Endodermal cell (in vitro differentiated cells): ENCODE results near the gene MED19. TPM values are rescaled to one million over a fixed set of nuclear protein-coding genes. Genes with fewer than 3 reads are reported as not detected.
A peak's percentile ranks its signal among the peaks of the same experiment; 100 is the strongest.
"Not testable (repeated sequence)": the region's sequence is repeated elsewhere in the genome, so short reads cannot be mapped to it uniquely, and the experiment has no call there.

ENCODE experiments used
- DNase-seq: peaks from one replicate; pipeline ENCODE4 v3.0.0-alpha.2; 2017
- H3K27ac ChIP-seq: 2 replicates; pipeline ENCODE4 v1.5.1; 2013; ENCODE audit warnings: mild to moderate bottlenecking, low read depth, low read length, moderate library complexity
- H3K27me3 ChIP-seq: 2 replicates; pipeline ENCODE4 v1.6.1; 2013; ENCODE audit warnings: mild to moderate bottlenecking, low read length, moderate library complexity; ENCODE audit not compliant: insufficient read depth, control insufficient read depth, poor library complexity, severe bottlenecking
- H3K36me3 ChIP-seq: 2 replicates; pipeline ENCODE4 v1.7.0; 2013; ENCODE audit warnings: mild to moderate bottlenecking, low read length, moderate library complexity; ENCODE audit not compliant: control insufficient read depth, insufficient read depth
- H3K4me1 ChIP-seq: one replicate; pipeline ENCODE4 v1.7.0; 2013; ENCODE audit warnings: low read length; ENCODE audit not compliant: control insufficient read depth, insufficient read depth
- H3K4me3 ChIP-seq: 2 replicates; pipeline ENCODE4 v1.5.1; 2013; ENCODE audit warnings: mild to moderate bottlenecking, low read length, moderate library complexity
- H3K9ac ChIP-seq: 2 replicates; pipeline ENCODE4 v1.6.1; 2013; ENCODE audit warnings: mild to moderate bottlenecking, low read length, moderate library complexity; ENCODE audit not compliant: poor library complexity, severe bottlenecking; ENCODE audit errors: extremely low read depth
- H3K9me3 ChIP-seq: 2 replicates; pipeline ENCODE4 v1.6.1; 2013; ENCODE audit warnings: mild to moderate bottlenecking, low read length, moderate library complexity; ENCODE audit not compliant: control insufficient read depth
- H3K27ac Mint-ChIP-seq: 2 replicates; pipeline ENCODE4 v1.8.0; 2020; ENCODE audit warnings: mixed read lengths
- H3K27me3 Mint-ChIP-seq: 2 replicates; pipeline ENCODE4 v1.8.0; 2021; ENCODE audit warnings: mild to moderate bottlenecking, mixed read lengths; ENCODE audit not compliant: insufficient read depth
- H3K36me3 Mint-ChIP-seq: 2 replicates; pipeline ENCODE4 v1.8.0; 2020; ENCODE audit warnings: low read depth, mixed read lengths
- H3K4me1 Mint-ChIP-seq: 2 replicates; pipeline ENCODE4 v1.8.0; 2020; ENCODE audit warnings: mixed read lengths
- H3K4me3 Mint-ChIP-seq: 2 replicates; pipeline ENCODE4 v1.8.0; 2020; ENCODE audit warnings: mild to moderate bottlenecking, moderate library complexity, mixed read lengths
- H3K9me3 Mint-ChIP-seq: 2 replicates; pipeline ENCODE4 v1.8.0; 2020; ENCODE audit warnings: mild to moderate bottlenecking, mixed read lengths
- WGBS, 2 experiments: methylation state at CpG; one replicate each; pipeline versions ENCODE4 v1.1.5 to v1.1.7; 2013; ENCODE audit warnings: missing lambda C conversion rate in 2 of 2, mixed read lengths in 1 of 2; ENCODE audit not compliant: insufficient coverage in 1 of 2, insufficient read length in 1 of 2; 5-methylcytosine and 5-hydroxymethylcytosine counted together
- total RNA-seq, 2 donors: library from RNA; stranded (reverse); fragmentation: NEBNext Ultra II Directional in 1 of 2; extraction: Animal tissue kit (Norgen Biotek cat#: 25700) in 1 of 2; gene quantifications; 2 replicates in 1 of 2; 3 replicates in 1 of 2; pipeline ENCODE4 v1.2.1, GENCODE V29; 2021
- TF ChIP-seq, protein P1 (sequence below): fragments of 200-600 bp; sonication (generic); conservative IDR thresholded peaks from 2 replicates; pipeline ENCODE4 v1.5.0; 2021; ENCODE audit warnings: antibody characterized with exemption, mild to moderate bottlenecking

MED19 gene
- total RNA-seq, 2 donors from 2014 or later, result 18.5 TPM

DNA sequence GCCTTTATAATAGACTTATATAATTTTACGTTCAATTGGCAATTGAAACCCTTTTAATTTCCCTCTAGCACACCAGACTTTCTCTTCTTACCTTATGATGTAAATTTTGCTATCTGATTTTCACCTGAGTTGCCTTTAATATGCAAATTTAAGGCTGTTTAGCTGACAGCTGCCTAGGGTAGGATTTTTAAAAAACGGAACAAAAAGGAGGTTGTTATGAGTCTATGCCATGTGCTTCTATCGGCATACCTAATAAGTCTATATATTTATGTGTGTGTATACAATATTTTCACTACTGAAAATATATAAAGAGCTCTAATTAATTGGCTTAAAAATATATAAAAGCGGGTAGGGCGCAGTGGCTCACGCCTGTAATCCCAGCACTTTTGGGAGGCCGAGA lies 17.5 kb upstream of the MED19 start:
- Mint-ChIP-seq H3K27me3 (no peaks in the 10 kb centered on the region), H3K36me3 (peaks cover 16% of the 10 kb centered on the region), H3K9me3 (no peaks in the 10 kb centered on the region), H3K27ac (peak overlapping the region; percentile 77), H3K4me3 (no peak overlapping the region), H3K4me1 (peaks cover 20% of the 10 kb centered on the region)
- Histone ChIP-seq H3K9me3 (no peaks in the 10 kb centered on the region), H3K4me1 (no peaks in the 10 kb centered on the region), H3K9ac (no peak overlapping the region), H3K36me3 (peaks cover 17% of the 10 kb centered on the region), H3K4me3 (no peak overlapping the region), H3K27me3 (no peaks in the 10 kb centered on the region), H3K27ac (no peak overlapping the region)
- WGBS, 2 experiments, result 83 to 97% methylated on average over 4 to 5 of the region's 7 CpGs
- TF ChIP-seq, protein P1, sequence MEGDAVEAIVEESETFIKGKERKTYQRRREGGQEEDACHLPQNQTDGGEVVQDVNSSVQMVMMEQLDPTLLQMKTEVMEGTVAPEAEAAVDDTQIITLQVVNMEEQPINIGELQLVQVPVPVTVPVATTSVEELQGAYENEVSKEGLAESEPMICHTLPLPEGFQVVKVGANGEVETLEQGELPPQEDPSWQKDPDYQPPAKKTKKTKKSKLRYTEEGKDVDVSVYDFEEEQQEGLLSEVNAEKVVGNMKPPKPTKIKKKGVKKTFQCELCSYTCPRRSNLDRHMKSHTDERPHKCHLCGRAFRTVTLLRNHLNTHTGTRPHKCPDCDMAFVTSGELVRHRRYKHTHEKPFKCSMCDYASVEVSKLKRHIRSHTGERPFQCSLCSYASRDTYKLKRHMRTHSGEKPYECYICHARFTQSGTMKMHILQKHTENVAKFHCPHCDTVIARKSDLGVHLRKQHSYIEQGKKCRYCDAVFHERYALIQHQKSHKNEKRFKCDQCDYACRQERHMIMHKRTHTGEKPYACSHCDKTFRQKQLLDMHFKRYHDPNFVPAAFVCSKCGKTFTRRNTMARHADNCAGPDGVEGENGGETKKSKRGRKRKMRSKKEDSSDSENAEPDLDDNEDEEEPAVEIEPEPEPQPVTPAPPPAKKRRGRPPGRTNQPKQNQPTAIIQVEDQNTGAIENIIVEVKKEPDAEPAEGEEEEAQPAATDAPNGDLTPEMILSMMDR, result no peak
- no peak for DNase-seq

DNA sequence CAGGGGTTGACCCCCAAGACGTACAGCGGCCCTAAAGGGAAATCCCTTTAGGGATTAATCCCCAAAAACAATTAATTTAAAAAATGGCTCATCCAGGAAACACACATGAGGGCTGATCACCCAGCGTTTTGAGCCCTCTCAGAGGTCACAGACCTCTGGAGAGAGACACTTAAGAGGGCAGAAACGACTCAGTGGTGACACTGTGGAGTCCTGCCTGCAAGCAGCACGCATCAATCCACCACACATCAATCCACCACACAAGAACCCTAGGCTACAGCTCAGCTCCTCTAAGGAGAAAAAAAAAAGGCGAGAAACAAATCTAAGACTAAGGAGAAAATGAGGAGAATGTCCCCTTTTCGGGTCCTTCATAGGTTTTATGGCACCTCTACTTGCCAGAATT lies 16.8 kb upstream of the MED19 start:
- H3K4me3 ChIP-seq, result no peak overlapping the region
- H3K9me3 ChIP-seq, result no peaks in the 10 kb centered on the region
- WGBS, 2 experiments, result 78 to 83% methylated on average over 3 to 7 of the region's 7 CpGs
- H3K27ac ChIP-seq, result no peak overlapping the region
- Mint-ChIP-seq H3K27ac (peak overlapping the region; percentile 77), H3K4me3 (no peak overlapping the region), H3K4me1 (peaks cover 19% of the 10 kb centered on the region), H3K9me3 (no peaks in the 10 kb centered on the region), H3K27me3 (no peaks in the 10 kb centered on the region), H3K36me3 (peaks cover 12% of the 10 kb centered on the region)
- no peaks in the 10 kb centered on the region for H3K4me1 ChIP-seq
- DNase-seq, result no peak
- no peak overlapping the region for H3K9ac ChIP-seq
- peaks cover 19% of the 10 kb centered on the region for H3K36me3 ChIP-seq
- TF ChIP-seq, protein P1, result no peak
- H3K27me3 ChIP-seq, result no peaks in the 10 kb centered on the region

DNA sequence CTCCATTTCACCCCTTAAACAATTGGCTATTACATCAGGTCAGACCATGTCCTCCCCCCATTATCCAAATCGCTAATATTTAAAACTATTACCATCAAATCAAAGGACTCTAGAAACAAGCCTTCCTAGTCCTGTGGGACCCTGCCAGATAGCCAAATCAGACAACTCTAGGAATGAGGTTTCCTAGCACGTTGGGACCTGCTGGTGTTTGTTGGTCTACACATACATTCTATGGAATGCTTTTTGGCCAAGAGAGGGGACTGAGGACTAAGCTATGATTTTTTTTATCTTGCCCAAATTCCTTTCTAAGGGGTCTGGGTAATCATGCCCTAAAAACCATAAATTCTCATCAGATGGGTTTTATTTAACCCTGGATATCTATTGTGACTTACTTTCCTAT lies 15.2 kb upstream of the MED19 start:
- 95% methylated on average over 2 of the region's 2 CpGs; no CpG with 5 or more reads in 1 of the 2 experiments for WGBS, 2 experiments
- no peak overlapping the region for H3K27ac Mint-ChIP-seq

DNA sequence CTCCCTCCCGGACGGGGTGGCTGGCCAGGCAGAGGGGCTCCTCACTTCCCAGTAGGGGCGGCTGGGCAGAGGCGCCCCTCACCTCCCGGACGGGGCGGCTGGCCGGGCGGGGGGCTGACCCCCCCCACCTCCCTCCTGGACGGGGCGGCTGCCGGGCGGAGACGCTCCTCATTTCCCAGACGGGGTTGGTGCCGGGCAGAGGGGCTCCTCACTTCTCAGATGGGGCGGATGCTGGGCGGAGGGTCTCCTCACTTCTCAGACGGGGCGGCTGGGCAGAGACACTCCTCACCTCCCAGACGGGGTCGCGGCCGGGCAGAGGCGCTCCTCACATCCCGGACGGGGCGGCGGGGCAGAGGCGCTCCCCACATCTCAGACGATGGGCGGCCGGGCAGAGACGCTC lies 4.7 kb upstream of the MED19 start:
- peaks cover 42% of the 10 kb centered on the region for H3K36me3 Mint-ChIP-seq
- H3K4me1 Mint-ChIP-seq, result peaks cover 12% of the 10 kb centered on the region
- H3K4me3 Mint-ChIP-seq, result not testable (repeated sequence)

More for the DNA sequence above, 15.2 kb upstream of the MED19 start:
- peaks cover 12% of the 10 kb centered on the region for H3K36me3 Mint-ChIP-seq
- no peaks in the 10 kb centered on the region for H3K27me3 ChIP-seq
- H3K4me1 ChIP-seq, result no peaks in the 10 kb centered on the region
- peaks cover 19% of the 10 kb centered on the region for H3K4me1 Mint-ChIP-seq
- TF ChIP-seq, protein P1, result no peak
- no peaks in the 10 kb centered on the region for H3K27me3 Mint-ChIP-seq
- no peak overlapping the region for H3K4me3 Mint-ChIP-seq
- DNase-seq, result no peak
- no peak overlapping the region for H3K27ac ChIP-seq
- H3K36me3 ChIP-seq, result peaks cover 22% of the 10 kb centered on the region
- no peak overlapping the region for H3K4me3 ChIP-seq
- no peak overlapping the region for H3K9ac ChIP-seq
- no peaks in the 10 kb centered on the region for H3K9me3 Mint-ChIP-seq
- H3K9me3 ChIP-seq, result no peaks in the 10 kb centered on the region

More for the DNA sequence above, 4.7 kb upstream of the MED19 start:
- peaks cover 16% of the 10 kb centered on the region for H3K9me3 ChIP-seq
- not testable (repeated sequence) for H3K27ac Mint-ChIP-seq, H3K4me1 ChIP-seq, H3K9ac ChIP-seq, DNase-seq, H3K4me3 ChIP-seq, H3K27me3 ChIP-seq, H3K27me3 Mint-ChIP-seq, H3K27ac ChIP-seq
- H3K36me3 ChIP-seq, result peaks cover 33% of the 10 kb centered on the region
- H3K9me3 Mint-ChIP-seq, result peaks cover 24% of the 10 kb centered on the region
- 96% methylated on average over 10 of the region's 34 CpGs; no CpG with 5 or more reads in 1 of the 2 experiments for WGBS, 2 experiments
